Fibroblast of upper back skin (primary cell): ENCODE data around the gene ADK.
"Not testable (repeated sequence)": the region's sequence is repeated elsewhere in the genome, so short reads cannot be mapped to it uniquely, and the experiment has no call there.

Source experiments
- DNase-seq: peaks from one replicate; pipeline ENCODE4 v3.0.0-alpha.2; 2013

Gene ADK

DNA sequence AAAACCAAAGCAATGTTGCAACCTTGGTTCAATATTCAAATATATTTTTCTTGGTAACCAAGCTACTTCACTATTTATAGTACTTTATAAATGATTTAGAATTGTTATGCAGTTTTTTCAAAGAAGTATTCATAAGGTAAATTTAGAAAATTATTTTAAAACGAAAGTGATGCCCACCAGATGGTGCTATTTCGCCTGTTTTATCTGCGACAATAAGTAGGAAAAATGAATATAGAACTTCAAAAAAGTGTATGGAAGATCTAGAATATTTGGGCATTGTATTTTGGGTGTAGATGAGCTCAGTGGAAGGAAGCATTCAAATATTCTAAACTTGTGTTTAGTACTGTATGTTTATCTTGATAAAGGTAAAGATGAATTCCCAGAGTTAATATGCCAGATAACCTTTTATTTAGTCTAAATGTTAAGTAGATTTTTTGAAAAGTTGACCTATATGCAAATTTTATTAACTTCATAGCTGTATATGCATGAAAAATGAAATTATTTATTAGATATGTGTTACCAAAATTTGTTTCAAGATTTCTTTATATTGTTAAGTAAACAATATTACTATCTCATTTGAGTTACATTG lies 93.2 kb downstream of the ADK start:
- peak; percentile 56 for DNase-seq

DNA sequence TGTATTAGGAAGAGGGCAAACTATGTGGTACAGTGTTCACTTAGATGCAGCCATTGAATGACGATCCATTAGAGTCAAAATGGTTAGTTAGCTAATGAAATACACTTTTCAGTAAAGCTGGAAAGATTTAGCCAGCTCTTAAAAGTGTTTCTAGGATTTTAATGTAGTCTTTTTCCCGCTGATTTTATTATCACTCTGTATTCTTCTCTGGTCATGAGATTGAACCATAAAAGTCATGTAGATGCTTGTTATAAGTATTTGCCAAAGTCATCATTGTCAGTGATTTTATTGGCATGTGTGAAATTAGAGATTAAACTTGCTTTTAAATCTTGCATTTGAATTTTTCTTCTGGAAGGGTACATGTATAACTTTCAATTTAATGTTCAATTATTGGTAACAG lies 93.8 kb downstream of the ADK start:
- no peak for DNase-seq

DNA sequence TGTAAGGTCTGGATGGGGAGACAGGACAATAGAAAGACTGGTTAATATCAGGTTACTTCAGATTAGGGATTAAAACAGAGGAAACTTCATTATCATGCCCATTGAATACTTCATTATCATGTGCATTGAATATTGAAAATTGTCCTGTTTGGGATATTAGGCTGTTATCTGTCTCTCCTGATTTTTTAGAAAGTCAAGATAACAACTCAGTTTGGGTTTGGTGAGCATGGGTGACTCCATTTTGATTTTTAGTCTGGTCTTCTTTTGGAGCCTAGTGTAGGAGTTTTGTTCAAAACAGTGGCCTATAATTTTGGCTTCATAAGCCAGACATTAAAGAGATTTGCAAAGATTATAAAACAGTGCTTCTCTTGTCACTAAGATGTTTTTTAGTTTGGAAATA lies 95.5 kb downstream of the ADK start:
- DNase-seq: no peak

DNA sequence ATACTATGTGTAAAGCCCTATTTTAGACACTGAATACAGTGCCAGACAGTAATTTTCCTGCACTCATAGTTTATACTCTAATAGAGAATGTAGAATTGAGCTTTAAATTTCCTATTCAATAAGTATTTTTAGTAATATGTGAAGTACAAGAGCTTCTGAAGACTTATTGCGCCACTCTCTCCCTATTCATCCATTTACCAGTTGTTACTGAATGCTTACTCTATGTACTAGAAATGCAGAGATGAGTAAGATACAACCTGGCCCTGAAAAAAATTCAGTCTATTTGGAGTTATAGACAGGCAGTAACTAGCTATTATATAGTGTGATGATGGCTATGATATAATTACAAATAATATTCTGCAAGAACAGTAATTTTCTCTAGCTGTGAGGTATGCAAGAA lies 98.8 kb downstream of the ADK start:
- DNase-seq: peak; percentile 24

DNA sequence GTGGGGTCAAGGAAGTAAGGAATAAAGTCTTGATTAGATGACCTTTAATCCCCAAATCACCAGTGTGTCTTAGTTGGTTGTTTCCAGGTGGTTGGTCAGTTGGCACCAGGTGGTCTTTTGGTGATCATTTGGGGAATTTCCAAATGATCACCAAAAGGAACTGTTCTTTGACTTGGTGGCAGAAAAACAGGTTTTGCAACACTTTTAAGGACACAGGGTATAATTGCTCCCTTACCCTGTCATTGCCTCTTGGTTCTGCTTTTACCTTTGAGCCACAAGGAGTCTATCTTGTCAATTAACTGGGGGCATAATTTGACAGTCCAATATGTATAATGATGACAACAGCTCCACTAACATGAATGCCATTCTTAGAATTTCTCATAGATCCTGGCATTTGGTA lies 104.2 kb downstream of the ADK start:
- no peak for DNase-seq

DNA sequence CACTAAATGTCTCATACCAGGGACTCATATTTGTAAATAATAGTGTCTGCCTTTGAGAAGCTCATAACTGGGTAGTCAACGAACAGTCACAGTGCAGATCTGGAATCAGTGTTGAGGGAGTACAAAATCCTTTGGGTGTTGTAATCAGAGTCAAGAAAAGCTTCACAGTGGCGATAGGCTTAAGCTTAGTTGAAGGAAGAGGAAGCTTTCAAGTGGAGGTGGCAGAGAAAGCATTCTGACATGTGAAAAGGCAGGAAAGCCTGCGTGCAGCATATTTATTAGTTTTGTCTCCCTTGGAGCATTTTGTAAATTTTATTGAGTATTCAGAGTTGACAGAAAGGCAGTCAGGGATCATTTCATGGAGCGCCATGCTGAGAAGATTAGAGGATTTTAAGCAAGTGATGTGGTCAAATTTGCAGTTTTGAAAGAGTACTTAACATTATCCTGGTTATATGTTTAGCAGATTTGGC lies 104.9 kb downstream of the ADK start:
- no peak for DNase-seq

DNA sequence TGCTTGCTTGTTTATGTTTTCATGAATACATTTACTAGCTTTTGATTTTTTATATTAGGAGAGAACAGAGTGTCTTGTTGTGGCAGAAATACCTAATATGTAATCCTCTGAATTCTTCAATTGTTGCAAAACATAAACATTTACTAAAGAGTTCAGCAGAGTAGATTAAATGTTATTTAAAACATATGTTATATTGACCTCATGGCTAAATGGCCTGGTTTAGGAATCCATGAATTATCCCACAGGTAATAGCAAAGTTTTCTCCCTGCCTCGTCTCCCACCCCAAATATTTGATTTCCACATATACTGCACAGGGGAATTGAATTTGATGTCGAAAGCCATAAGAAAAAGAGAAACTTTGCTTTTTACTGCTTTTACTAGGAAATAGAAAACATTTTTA lies 111.8 kb downstream of the ADK start:
- DNase-seq: no peak

DNA sequence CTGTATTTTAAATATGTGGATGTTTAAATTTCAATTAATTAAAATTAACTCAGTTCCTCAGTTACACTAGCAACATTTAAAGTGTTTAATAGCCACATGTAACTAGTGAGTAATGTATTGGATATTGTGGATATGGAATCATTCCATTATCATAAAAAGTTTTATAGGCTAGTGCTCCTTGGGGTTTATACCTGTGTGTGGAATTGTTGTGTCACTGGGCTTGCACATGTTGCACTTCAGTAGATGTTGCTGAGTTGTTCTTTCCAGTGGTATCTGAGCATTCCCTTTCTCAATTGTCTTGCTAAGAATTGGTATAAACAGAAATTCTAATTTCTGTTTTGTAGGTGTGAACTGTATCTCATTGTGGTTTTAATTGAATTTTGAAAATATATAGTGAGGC lies 113.0 kb downstream of the ADK start:
- DNase-seq: no peak

DNA sequence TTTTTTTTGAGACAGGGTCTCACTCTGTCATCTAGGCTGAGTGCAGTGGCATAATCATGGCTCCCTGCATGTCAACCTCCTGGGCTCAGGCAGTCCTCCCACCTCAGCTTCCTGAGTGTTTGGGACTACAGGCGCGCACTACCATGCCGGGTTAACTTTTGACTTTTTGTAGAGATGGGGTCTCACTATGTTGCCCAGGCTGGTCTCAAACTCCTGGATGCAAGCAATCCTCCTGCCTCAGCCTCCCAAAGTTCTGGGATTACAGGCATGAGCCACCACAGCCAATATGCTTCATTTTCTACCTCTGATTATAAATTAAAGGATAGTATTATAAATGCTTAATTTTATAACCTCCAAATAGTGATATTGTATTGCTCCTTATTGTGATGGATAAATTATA lies 121.3 kb downstream of the ADK start:
- DNase-seq: no peak

DNA sequence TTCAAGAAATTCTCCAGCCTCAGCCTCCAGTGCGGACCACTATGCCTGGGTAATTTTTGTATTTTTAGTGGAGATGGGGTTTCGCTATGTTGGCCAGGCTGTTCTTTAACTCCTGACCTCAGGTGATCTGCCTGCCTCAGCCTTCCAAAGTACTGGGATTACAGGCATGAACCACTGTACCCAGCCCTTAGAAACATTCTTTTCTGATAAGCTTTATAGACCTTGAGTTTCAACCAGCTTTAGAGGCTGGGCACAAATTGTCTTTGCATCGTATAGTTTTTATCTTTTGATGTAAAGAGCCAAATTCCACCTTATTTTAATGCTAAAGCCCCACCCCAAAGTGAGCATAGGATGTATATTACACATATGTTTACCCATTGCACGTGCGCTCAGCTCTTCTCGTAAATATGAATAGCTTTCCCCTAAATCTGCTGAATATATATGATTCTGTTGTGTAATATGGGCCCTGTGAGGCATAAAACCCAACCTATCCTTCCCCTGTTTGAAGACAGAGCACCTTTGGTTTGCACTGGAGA lies 124.8 kb downstream of the ADK start:
- no peak for DNase-seq

DNA sequence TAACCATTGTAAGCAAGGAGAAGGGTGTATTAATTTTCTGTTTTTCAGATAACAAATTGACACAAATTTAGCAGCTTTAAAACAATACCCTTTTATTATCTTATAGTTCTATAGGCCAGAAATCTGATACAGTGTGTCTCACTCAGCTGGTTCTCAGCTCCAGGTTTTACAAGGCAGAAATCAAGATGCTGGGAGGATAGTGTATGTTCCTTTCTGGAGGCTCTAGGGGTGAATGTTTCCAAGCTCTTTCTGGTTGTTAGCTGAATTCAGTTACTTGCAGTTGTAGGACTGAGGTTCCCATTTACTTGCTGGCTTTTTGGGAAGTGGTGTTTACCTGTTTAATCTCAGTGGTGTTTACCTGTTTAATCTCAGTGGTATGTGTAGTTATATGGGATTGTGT lies 125.4 kb downstream of the ADK start:
- no peak for DNase-seq

DNA sequence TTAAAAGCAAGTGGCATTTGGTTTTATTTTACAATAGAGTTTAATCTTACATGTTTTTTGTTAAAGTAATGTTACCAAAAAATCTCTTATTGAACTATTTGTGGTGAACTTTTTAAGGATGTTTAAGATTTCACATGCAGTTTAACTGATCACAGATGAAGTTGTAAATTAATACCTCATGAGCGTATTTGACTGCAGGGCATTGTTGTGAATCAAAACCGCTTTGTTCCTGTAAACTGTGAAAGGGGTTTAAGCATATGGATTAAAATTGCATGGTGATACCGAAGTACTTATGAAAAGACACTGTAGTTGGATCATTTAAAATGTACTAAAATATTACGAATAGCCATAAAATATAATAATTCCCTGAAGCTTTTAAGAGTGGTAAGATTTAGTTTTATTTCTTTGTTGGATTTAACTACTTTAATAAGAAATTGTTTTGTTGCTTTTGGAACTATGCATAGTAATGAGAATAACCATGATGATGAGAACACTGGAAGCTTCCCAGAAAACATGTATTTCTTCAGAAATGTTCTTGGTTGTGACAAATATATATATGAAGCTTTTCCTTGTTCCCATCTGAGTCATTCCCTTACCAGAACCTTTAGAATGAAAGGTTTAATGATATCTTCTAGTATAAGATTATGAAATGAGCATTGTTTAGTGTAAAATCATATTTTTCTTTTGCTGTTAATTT lies 131.3 kb downstream of the ADK start:
- DNase-seq: peak; percentile 82

DNA sequence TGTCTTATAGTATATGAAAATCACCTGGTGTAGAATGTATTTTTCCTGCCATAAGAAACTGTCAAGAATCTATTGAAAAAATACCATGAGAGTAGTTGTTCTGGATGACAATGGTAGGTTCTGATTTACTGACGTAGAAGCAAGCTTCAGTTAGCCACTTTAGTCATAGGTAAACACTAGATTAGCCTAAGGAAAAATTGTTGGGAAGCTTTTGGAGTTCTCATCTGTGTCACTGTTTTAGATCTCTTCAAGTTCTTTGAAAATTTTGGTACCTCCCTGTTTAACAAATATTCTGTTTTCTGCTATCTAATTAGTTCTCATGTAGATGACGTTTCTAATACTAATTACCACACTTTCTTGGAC lies 131.8 kb downstream of the ADK start:
- DNase-seq: peak; percentile 34

DNA sequence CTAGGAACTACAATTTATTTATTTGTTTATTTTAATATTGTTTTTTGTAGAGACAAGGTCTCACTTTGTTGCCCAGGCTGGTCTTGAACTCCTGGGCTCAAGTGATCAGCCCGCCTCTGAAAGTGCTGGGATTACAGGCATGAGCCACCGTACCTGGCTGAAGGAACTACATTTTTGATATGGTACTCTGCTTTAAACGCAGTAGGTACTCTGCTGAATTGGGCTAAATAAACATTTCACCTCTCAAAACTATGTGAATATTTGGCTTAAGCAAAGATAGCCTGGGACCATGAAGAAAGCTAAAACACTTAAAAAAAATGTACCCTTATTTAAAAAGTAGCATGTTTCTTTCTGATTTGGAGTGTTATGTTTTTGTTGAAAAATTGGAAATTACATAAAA lies 138.2 kb downstream of the ADK start:
- DNase-seq: no peak

DNA sequence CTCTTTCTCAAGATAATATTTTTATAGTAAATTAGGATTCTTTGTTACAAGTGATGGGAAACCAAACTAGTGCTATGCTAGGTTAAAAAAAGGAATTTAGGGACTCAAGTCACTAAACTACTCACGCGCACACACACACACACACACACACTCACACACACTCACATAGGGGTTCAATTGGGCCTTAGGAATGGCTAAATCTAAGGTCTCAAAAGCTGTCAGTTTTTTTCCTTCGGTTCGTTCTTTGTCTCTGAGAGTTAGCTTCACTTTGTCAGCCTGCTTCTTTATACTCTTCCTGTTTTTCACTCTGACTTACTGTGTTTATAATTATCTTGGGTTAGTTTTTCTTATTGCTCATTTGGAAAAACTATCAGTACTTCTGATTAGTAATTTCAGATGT lies 138.9 kb downstream of the ADK start:
- DNase-seq: no peak

DNA sequence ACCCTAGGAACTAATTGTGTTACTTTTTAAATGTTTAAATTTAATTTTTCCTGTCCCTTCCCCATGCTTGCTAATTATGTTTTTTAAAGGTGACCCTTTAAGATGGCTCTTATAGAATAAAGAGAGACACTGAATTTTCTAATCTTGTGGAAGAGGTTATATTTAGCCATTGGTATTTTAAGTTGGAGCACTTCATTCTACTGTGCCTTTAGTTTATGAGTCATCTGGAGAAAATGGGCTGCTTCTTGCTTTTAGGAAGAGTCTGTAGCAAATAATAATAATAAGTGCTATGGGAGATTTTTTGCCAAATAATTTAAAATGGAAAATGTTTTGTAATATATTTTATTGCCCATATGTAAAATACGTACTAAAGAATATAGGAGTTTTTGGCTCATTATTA lies 139.7 kb downstream of the ADK start:
- peak; percentile 79 for DNase-seq

DNA sequence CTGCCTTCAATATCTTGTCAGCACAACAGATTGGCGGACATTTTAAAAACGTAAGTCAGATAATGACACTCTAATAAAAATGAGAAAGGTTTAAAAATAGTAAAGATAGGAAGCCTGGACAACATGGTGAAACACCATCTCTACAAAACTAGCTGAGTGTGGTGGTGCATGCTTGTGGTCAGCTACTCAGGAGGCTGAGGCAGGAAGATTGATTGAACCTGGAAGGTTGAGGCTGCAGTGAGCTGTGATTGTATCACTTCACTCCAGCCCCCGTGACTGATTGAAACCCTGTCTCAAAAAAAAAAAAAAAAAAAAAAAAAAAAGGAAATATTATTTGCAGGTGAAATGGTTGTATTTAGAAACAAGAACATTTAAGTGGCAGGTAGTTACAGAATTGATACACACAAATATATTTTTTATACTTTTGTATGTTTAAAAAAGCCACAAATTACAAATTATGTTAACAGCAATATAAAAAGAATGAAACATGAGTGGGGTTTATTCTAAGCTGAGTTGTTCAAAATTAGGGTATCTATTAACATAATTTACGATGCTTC lies 141.9 kb downstream of the ADK start:
- DNase-seq: peak; percentile 91

DNA sequence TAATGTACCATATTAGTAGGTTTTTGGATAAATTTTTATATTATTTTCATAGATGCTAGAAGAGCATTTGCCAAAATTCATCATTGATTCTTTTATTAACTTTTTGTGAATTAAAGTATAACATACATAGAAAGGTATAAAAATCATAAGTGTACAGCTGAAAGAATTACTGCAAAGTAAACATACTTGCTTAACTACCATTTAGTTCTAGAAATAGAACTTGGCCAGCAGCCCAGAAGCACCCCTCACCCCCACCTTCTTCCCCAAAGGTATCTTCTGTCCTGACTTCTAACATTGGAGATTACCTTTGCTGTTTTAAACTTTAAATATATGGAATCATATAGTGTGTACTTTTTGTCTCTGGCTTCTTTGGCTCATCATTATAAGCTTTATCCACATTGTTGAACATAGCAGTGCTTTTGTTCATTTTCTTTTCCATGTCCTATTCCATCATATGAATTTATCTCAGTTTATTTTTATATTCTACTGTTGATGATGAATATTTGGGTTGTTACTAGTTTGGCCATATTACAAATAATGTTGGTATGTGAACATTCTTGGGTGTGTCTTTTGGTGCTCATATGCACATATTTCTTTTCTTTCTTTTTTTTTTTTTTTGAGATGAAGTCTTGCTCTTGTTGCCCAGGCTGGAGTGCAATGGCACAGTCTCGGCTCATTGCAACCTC lies 142.8 kb downstream of the ADK start:
- DNase-seq: peak; percentile 83

DNA sequence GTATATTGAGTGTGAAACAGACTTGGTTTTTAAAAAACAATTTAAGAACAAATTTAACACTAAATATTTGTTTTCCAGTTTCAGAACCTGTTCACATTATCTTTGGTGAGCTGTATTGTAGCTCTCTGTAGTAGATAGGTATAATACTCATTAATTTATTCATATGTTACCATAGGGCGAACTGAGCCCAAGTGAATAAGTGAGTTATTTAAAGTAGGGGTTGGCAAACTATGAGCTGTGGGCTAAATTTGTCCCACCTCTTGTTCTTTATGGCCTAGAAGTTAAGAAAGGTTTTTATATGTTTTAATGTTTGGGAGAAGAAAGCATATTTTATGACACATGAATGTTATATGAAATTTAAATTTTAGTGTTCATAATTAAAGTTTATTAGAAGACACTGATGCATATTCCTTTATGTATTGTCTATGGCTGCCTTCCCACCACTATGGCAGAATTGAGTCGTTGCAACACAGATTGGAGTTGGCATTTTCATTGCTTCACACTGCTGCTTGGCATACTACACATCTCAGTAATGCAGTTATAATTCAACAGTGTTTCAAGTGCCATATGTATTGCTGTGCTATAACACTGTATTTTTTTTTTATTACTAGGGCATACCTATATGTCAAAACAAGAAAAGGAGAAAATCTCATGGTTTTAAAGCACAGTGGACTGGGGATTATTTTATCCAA lies 146.5 kb downstream of the ADK start:
- DNase-seq: no peak

DNA sequence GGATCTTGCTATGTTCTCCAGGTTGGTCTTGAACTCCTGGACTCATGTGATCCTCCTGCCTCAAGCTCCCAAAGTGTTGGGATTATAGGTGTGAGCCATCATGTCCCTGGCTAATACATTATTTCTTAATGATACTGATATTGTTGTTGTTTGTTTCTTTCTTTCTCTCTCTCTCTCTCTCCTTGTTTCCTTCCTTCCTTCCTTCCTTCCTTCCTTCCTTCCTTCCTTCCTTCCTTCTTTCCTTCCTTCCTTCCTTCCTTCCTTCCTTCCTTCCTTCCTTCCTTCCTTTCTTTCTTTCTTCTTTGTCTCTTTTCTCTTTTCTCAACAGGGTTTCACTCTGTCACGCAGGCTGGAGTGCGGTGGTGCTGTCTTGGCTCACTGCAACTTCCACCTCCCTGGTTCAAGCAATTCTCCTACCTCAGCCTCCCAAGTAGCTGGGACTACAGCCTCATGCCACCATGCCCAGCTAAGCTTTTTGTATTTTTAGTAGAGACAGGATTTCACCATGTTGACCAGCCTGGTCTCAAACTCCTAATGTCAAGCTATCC lies 149.1 kb downstream of the ADK start:
- not testable (repeated sequence) for DNase-seq

DNA sequence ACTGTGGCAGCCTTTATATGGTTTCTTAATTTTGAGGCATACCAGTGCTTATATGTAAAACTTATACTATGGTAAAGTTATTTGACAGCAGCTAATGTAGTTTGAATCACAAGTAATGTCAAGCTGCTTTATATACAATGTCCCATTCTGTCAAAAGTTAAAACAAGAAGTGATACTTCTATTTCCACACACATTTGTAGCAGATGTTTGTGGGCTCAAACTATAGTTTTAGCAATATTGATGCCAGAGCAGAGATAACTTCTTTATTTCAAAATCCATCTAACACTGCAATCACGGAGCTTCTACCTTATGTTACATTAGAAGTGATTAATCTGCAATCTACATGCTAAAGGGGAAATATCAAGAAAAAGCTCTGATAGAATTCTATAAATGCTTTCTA lies 149.6 kb downstream of the ADK start:
- no peak for DNase-seq

DNA sequence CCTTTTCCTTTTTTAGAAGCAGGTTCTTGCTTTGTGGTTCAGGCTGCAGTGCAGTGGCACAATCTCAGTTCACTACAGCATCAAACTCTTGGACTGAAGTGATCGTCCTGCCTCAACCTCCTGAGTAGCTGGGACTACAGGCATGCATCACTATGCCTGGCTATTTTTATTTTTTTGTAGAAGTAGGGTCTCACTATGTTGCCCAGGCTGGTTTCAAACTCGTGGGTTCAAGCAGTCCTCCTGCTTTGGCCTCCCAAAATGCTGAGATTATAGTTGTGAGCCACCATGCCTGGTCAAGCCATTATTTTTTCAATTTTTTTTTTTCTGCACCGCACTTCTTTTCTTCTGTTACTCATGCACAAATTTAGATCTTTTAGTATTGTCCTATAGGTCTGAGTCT lies 154.7 kb downstream of the ADK start:
- no peak for DNase-seq
